Thyroid gland (tissue), 4 donors: ENCODE measurements around the gene PPBP. TPM values are rescaled to one million over a fixed set of nuclear protein-coding genes. Genes with fewer than 3 reads are reported as not detected.

ENCODE experiments used
- DNase-seq, 2 donors: peaks; one replicate each; pipeline ENCODE4 v3.0.0-alpha.2; 2019
- H3K27ac ChIP-seq, 3 donors: fragments of 200-600 bp; sonication (generic); 1 replicate in 2 of 3; 2 replicates in 1 of 3; pipeline ENCODE4 v1.5.1; 2016 to 2019; ENCODE audit warnings: mild to moderate bottlenecking in 1 of 3, moderate library complexity in 1 of 3
- H3K27me3 ChIP-seq: fragments of 200-600 bp; sonication (generic); one replicate; pipeline ENCODE4 v1.5.1; 2019
- H3K36me3 ChIP-seq, 2 donors: fragments of 200-600 bp; sonication (generic); one replicate each; pipeline ENCODE4 v1.5.1; 2016 to 2019
- H3K4me1 ChIP-seq, 2 donors: fragments of 200-600 bp; sonication (generic); one replicate each; pipeline ENCODE4 v1.5.1; 2017 to 2019
- H3K4me3 ChIP-seq, 3 donors: fragments of 200-600 bp; sonication (generic); replicated peaks in 1 of 3; 1 replicate in 2 of 3; 2 replicates in 1 of 3; pipeline ENCODE4 v1.5.1; 2016; ENCODE audit warnings: mild to moderate bottlenecking in 1 of 3
- H3K9me3 ChIP-seq: fragments of 200-600 bp; sonication (generic); one replicate; pipeline ENCODE4 v1.5.1; 2017
- CTCF ChIP-seq, 6 experiments: fragments of 200-600 bp in 3 of 6; fragments of 450-650 bp in 3 of 6; sonication (generic) in 3 of 6; IDR thresholded peaks; one replicate each; pipeline ENCODE4 v1.5.1; 2016 to 2019; ENCODE audit warnings: antibody characterized with exemption in 6 of 6, mild to moderate bottlenecking in 2 of 6, inconsistent platforms in 1 of 6, moderate library complexity in 1 of 6
- POLR2A ChIP-seq, 2 donors: fragments of 450-650 bp; IDR thresholded peaks; one replicate each; pipeline ENCODE4 v1.6.1; 2017; ENCODE audit warnings: antibody characterized with exemption in 2 of 2, mild to moderate bottlenecking in 2 of 2, moderate library complexity in 1 of 2
- intact Hi-C: fragments of 100-400 bp; cut with DNase I; formaldehyde crosslinking; loops from one replicate; pipeline ENCODE4 v1.15.1; 2023
- small RNA-seq: library from RNA; depleted of rRNA; stranded (forward); fragments of <200 nt; gene quantifications from one replicate; pipeline ENCODE3, GENCODE V24; 2016
- total RNA-seq, 4 donors: library from RNA; depleted of rRNA; stranded (reverse); fragments of >200 nt; gene quantifications; one replicate each; pipeline ENCODE4 v1.2.3, GENCODE V29; 2016

Gene PPBP
- total RNA-seq, 4 donors from 2014 or later, result 1.3 to 1.5 (median 1.3) TPM; not detected in 1

GRCh38 chr4:73936969-73937368, 51.0 kb downstream of the PPBP start:
- Histone ChIP-seq H3K27me3 (no peaks in the 10 kb centered on the region), H3K4me3 (no peak overlapping the region), H3K27ac (no peak overlapping the region), H3K9me3 (no peaks in the 10 kb centered on the region), H3K36me3 (no peaks in the 10 kb centered on the region), H3K4me1 (no peaks in the 10 kb centered on the region)
- no peak for DNase-seq
- TF ChIP-seq CTCF (IDR thresholded peaks at IDR 0.05) (no peak), POLR2A (IDR thresholded peaks at IDR 0.05) (no peak)
- intact Hi-C loops, result no loop called here

Small RNAs within 50 kb of the gene (small RNA-seq; reads per million reads assigned to genes)
- gene RN7SL218P, result not detected

Other genes with a start within 250 kb of the PPBP start
- gene CXCL8, start 247.6 kb downstream of the PPBP start, total RNA-seq, result 1 to 10 TPM; 1.4 to 3.8 (median 2.7) TPM
- gene CXCL6, start 151.5 kb downstream of the PPBP start, total RNA-seq, result not detected
- gene PF4V1, start 134.9 kb downstream of the PPBP start, total RNA-seq, result not detected
- under 1 TPM in 1 of 4 donors, not detected in 3; 0.93 TPM for gene CXCL1, start 118.8 kb downstream of the PPBP start, total RNA-seq
- gene PF4, start 6.2 kb downstream of the PPBP start, total RNA-seq, result not detected
- not detected for gene CXCL5, start 10.5 kb upstream of the PPBP start, total RNA-seq
- under 1 TPM in 2 of 4 donors, not detected in 2; 0.22 to 0.59 TPM for gene CXCL3, start 50.5 kb upstream of the PPBP start, total RNA-seq
- gene CXCL2, start 111.0 kb upstream of the PPBP start, total RNA-seq, result 1 to 10 TPM; 2.0 to 3.8 (median 2.5) TPM
- gene MTHFD2L, start 169.9 kb upstream of the PPBP start, total RNA-seq, result 10 to 100 TPM; 22.3 to 30.8 (median 27.0) TPM